ENCODE results near the gene ANGEL1.

The ANGEL1 gene

GRCh38 chr14:76778546-76779215 is 34.0 kb downstream of the ANGEL1 start:
- DNase-seq (ENCODE audit: low spot score): no peak

DNA sequence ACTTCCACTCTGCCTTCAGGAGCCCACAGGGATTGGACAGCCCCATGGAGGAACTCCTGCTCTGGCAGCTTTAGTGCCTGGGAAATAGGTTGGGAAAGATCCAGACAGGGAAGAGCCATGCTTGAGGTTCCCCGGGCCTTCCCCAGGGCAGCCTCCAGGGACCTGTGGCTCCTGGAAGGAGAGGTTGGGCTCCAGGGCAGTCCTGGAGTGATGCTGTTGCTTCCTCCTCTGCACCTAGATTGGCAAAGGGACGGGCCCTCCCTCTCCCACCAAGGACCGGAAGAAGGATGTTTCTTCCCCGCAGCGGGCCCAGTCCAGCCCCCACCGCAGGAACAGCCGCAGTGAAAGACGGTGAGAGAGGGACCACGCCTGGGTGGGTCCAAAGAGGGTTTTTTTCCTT is 35.0 kb downstream of the ANGEL1 start:
- DNase-seq (ENCODE audit: low spot score): no peak

DNA sequence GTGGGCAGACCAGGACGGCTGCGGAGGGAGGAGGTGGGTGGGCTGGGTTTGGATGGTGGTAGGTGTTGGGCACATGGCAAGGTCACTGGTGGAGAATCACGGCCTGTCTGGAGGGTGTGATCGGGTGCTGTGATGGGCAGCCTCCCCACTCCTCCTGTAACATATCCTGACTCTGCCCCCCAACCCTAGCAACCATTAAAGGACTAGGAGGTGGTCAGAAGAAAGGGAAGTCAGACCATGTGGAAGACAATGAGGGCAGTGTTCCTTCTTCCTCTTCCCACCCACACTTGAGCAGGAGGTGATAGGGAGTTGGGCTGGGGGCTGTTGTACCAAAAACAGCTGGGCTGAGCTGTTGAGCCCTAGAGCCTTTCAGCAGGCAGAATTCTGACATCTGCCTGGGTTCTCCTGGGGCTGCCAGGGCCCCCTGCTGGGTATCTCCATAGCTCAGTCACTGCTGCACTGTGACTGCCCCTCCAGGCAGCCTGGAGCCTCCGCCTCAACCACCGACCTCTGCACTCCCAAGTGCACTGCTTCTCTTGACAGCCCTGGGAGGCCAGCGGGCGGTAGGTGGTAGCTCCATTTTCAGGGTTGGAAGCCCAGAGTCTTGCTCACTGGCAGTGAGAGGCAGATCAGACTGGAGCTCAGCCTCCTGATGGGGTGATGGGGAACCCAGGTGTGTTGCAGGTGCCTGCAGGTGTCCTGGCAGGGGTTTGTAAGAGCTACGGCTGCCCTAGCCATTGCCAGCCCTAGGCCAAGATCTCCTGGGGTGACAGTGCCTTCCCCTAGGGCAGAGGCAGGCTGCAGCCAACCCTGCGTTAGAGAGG is 36.0 kb downstream of the ANGEL1 start:
- peak; percentile 21 for DNase-seq (ENCODE audit: low spot score)

- DNase-seq (ENCODE audit: low spot score): peak; percentile 5
Observed at GRCh38 chr14:76775695-76776427, 36.8 kb downstream of the ANGEL1 start.

DNA sequence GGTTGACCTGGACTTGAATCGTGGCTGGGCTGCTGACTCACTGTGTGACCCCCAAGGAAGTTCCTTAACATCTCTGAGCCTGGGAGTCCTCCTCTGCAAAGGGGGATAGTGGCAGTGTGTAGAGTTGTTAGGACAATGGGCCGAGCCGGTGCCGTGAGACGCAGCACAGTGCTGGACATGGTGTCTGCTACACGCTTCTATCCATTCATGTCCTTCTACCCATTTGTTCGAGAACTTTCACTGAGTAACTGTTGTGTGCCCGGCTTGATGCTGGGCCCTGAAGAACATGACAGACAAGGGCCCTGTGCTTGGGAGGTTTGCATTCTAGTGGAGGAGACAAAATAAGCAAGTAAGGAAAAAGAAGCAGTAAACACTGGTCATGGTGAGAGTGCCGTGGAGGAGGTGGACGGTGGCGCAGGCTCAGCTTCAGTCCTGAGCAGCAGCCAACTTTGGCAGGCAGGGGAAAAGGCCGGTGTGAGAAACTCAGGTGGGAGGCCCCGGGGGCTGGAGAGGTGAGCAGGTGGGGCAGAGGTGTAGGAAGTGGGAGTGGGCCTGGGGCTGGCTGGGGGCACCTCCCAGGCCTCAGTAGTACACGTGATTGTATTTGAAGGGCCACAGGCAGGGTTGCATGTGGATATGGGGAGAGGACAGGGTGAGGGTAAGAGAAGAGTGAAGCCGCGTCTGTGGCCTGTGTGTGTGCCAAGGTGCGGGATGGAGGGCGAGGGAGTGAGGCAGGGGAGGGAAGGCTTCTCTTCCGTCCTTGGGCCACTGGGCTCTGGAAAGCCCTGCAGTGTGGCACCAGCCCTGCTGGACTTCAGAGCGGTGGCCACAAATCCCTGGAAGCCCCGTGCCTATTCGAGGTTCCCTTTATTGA is 37.6 kb downstream of the ANGEL1 start:
- DNase-seq (ENCODE audit: low spot score): peak; percentile 2

- peak; percentile 1 for DNase-seq (ENCODE audit: low spot score)
Observed at GRCh38 chr14:76773956-76774820, 38.5 kb downstream of the ANGEL1 start.

- DNase-seq (ENCODE audit: low spot score): peak; percentile 67
Observed at GRCh38 chr14:76773188-76773885, 39.3 kb downstream of the ANGEL1 start.

- peak; percentile 79 for DNase-seq (ENCODE audit: low spot score)
Observed at GRCh38 chr14:76772300-76773187, 40.1 kb downstream of the ANGEL1 start.

- peak; percentile 7 for DNase-seq (ENCODE audit: low spot score)
Observed at GRCh38 chr14:76771437-76771980, 41.2 kb downstream of the ANGEL1 start.

- no peak for DNase-seq (ENCODE audit: low spot score)
Observed at GRCh38 chr14:76770521-76771436, 41.9 kb downstream of the ANGEL1 start.

GRCh38 chr14:76769636-76770292 is 42.9 kb downstream of the ANGEL1 start:
- no peak for DNase-seq (ENCODE audit: low spot score)

DNA sequence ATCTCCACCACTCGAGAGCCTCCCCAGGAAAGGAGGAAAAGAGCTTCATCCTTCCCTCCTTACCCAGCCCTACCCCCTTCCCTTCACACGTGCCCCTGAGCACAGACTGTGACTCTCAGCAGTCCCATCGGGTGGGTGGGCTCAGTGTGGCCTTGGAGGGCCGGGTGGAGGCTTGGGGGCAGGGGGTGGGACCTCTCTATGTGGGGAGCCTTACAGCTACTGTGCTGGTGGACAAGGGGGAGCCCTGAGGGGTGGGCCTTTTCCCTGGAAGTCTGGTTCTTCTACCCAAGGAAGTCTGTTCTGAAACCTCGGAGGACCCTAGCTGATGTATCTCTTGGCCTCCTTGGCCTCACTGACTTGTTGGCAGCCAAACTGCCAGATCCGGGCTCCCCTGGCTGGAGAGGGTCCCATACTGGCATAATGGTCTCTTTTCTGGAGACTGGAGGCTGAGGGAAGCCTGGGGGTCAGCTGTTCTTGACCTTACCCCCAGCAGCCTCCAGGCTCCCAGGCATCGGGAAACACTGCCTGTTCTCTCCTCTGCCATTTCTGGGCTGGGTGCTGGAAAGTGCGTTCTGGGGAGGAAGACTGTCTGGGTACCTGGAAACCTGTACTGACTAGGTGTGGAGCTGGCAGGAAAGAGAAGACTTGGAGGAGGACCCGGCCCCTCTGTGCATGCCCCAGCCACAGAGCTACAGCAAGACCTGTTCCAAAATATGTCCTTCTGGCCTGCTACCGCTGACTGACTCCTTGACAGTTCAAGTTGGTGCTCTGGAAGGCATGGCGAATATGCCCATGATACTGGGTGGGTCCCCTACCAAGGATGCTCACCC is 43.8 kb downstream of the ANGEL1 start:
- DNase-seq (ENCODE audit: low spot score): no peak

DNA sequence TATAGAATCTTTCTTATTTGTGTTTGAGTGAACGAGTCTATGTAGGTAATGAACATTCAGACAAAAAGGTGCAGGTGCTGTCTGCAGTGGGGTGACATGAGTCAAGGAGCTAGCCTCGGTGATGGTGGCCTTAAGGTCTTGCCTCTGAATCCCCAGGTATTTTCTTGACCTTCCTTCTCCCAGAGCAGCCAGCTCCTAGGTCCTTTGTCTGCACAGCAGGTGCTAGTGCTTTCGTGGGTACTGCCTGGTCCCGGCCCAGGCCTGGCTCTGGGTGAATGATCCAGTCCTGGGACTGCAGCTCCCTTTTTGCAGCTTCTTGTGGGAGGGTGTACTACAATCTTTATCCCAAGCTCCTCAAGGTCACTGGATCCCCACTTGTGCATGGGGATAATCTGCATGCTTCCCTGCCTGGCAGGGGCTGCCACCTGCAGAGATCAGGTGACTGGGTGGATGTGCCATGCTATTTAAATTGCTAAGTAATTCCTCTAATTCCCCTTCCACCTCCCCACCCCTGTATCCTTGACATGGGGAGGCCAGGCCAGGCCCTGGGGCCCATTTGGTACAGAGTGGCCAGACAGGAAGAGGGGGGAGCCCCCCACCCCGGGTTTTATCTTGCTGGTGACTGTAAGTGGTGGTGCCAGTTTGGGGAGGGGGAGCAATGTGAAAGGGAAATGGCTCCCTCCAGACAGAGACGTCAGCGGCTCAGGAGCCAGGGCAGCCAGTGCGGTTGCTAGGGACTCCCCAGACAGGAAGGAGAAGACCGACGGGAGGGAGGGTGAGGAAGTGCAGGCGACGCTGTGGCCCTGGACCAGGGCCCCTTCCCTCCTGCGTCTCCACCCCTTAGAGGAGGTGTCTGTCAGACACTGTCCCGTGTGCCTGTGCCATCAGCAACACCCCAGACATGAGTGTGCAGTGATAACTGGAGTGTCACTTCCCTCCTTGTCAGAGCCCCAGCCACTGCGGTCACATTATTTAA is 44.7 kb downstream of the ANGEL1 start:
- DNase-seq (ENCODE audit: low spot score): peak; percentile 88

DNA sequence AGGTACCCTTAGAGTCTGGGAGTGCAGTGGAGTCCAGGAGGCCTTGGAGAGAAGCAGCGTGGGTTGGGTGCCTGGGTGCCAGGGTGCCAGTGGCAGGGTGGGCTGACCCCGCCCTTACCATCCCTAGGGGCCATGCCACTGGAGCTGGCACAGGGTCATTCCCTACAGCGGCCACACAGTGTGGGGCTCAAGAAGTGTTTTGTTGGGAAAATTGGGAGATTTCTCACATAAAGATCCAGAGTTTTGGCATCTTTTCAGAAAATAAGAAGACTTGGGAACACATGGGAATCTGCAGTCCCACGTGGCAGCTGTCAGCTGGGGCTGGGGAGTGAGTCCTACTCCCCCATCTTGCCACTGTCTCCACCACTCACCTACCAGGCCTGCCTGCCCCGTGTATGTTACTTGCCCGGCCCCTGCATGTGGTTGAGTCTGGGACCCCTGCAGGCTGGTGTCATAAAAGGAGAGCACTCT is 47.2 kb downstream of the ANGEL1 start:
- no peak for DNase-seq (ENCODE audit: low spot score)
